DND-41 (cell line): ENCODE data around the gene ZSCAN5C.
"Not testable (repeated sequence)": the region's sequence is repeated elsewhere in the genome, so short reads cannot be mapped to it uniquely, and the experiment has no call there.

Source experiments
- ATAC-seq: fragments of 200-7000 bp; cut with Tn5 transposase; 3 replicates; pipeline ENCODE4 v1.9.1; 2021; ENCODE audit warnings: low read depth; ENCODE audit not compliant: insufficient read depth
- DNase-seq: peaks from one replicate; pipeline ENCODE4 v3.0.0-alpha.2; 2020
- H2AFZ ChIP-seq: 2 replicates; pipeline ENCODE4 v1.6.0; 2012; ENCODE audit warnings: low read depth, low read length
- H3K27ac ChIP-seq: 2 replicates; pipeline ENCODE4 v1.5.1; 2012; ENCODE audit warnings: low read length, inconsistent platforms
- H3K27me3 ChIP-seq: fragments of 200-600 bp; sonication (generic); 2 replicates; pipeline ENCODE4 v1.6.0; 2012; ENCODE audit warnings: low read length, mild to moderate bottlenecking, inconsistent platforms; ENCODE audit not compliant: insufficient read depth, poor library complexity
- H3K36me3 ChIP-seq: 2 replicates; pipeline ENCODE4 v1.5.1; 2012; ENCODE audit warnings: low read length, inconsistent platforms; ENCODE audit not compliant: insufficient read depth
- H3K4me1 ChIP-seq: 2 replicates; pipeline ENCODE4 v1.5.1; 2012; ENCODE audit warnings: mild to moderate bottlenecking, low read length; ENCODE audit not compliant: insufficient read depth
- H3K4me2 ChIP-seq: 2 replicates; pipeline ENCODE4 v1.6.0; 2012; ENCODE audit warnings: mild to moderate bottlenecking, moderate library complexity, low read length, inconsistent platforms; ENCODE audit not compliant: insufficient read depth
- H3K4me3 ChIP-seq, 2 experiments: fragments of 200-600 bp in 1 of 2; shearing (Covaris generic) in 1 of 2; 2 replicates each; pipeline ENCODE4 v1.5.1; 2012 to 2016; ENCODE audit warnings: inconsistent platforms in 2 of 2, low read length in 2 of 2, mild to moderate bottlenecking in 2 of 2, low read depth in 1 of 2, moderate library complexity in 1 of 2
- H3K79me2 ChIP-seq: 2 replicates; pipeline ENCODE4 v1.6.0; 2012; ENCODE audit warnings: low read length, inconsistent platforms; ENCODE audit not compliant: insufficient read depth
- H3K9ac ChIP-seq: 2 replicates; pipeline ENCODE4 v1.6.0; 2012; ENCODE audit warnings: low read depth, mild to moderate bottlenecking, inconsistent platforms, low read length, moderate library complexity
- H3K9me3 ChIP-seq: 2 replicates; pipeline ENCODE4 v1.5.1; 2012; ENCODE audit warnings: low read length, moderate library complexity, mild to moderate bottlenecking, inconsistent platforms; ENCODE audit not compliant: insufficient read depth, severe bottlenecking
- H4K20me1 ChIP-seq: 2 replicates; pipeline ENCODE4 v1.6.0; 2012; ENCODE audit warnings: low read length; ENCODE audit not compliant: insufficient read depth
- CTCF ChIP-seq: IDR thresholded peaks from 2 replicates; pipeline ENCODE4 v1.5.1; 2012; ENCODE audit warnings: borderline replicate concordance, low read length, moderate library complexity, mild to moderate bottlenecking; ENCODE audit not compliant: poor library complexity, severe bottlenecking; ENCODE audit errors: extremely low read depth
- EZH2 ChIP-seq: IDR thresholded peaks from 3 replicates; pipeline ENCODE4 v1.6.1; 2012; ENCODE audit warnings: borderline replicate concordance, low read depth, mild to moderate bottlenecking, moderate library complexity, low read length, inconsistent platforms; ENCODE audit not compliant: severe bottlenecking

ZSCAN5C gene

GRCh38 chr19:56223481-56223880, 21.4 kb downstream of the ZSCAN5C start:
- H3K27me3 ChIP-seq: no peaks in the 10 kb centered on the region
- H3K36me3 ChIP-seq: no peaks in the 10 kb centered on the region
- H3K4me3 ChIP-seq: no peak overlapping the region
- no peak for ATAC-seq
- no peaks in the 10 kb centered on the region for H4K20me1 ChIP-seq
- H3K4me2 ChIP-seq: no peak overlapping the region
- H3K4me1 ChIP-seq: no peaks in the 10 kb centered on the region
- H2AFZ ChIP-seq: no peak overlapping the region
- no peak overlapping the region for H3K27ac ChIP-seq
- TF ChIP-seq CTCF (no peak), EZH2 (no peak)
- H3K9me3 ChIP-seq: no peaks in the 10 kb centered on the region
- H3K9ac ChIP-seq: no peak overlapping the region
- DNase-seq: no peak
- H3K79me2 ChIP-seq: no peaks in the 10 kb centered on the region

- H3K9me3 ChIP-seq: no peaks in the 10 kb centered on the region
- H3K36me3 ChIP-seq: no peaks in the 10 kb centered on the region
- no peak overlapping the region for H2AFZ ChIP-seq
- H4K20me1 ChIP-seq: no peaks in the 10 kb centered on the region
- ATAC-seq (no peak), DNase-seq (no peak)
- H3K27ac ChIP-seq: no peak overlapping the region
- H3K4me3 ChIP-seq: no peak overlapping the region
- H3K27me3 ChIP-seq: no peaks in the 10 kb centered on the region
- no peaks in the 10 kb centered on the region for H3K79me2 ChIP-seq
- no peak overlapping the region for H3K4me2 ChIP-seq
- H3K4me1 ChIP-seq: no peaks in the 10 kb centered on the region
- H3K9ac ChIP-seq: no peak overlapping the region
- TF ChIP-seq EZH2 (no peak), CTCF (no peak)
Observed at GRCh38 chr19:56245121-56245740, 43.2 kb downstream of the ZSCAN5C start.

- not testable (repeated sequence) for DNase-seq, H3K4me2 ChIP-seq, H3K4me1 ChIP-seq, ATAC-seq, H3K79me2 ChIP-seq, H2AFZ ChIP-seq, H4K20me1 ChIP-seq, H3K9ac ChIP-seq, H3K36me3 ChIP-seq, H3K27ac ChIP-seq, H3K4me3 ChIP-seq, H3K9me3 ChIP-seq, H3K27me3 ChIP-seq
Observed at GRCh38 chr19:56245764-56246163, 43.7 kb downstream of the ZSCAN5C start.

GRCh38 chr19:56248736-56249338, 46.8 kb downstream of the ZSCAN5C start:
- not testable (repeated sequence) for H3K27me3 ChIP-seq, H3K9ac ChIP-seq, DNase-seq, H4K20me1 ChIP-seq, H3K79me2 ChIP-seq, H3K9me3 ChIP-seq, H3K27ac ChIP-seq, H3K4me1 ChIP-seq, H3K36me3 ChIP-seq, H3K4me3 ChIP-seq, H2AFZ ChIP-seq, H3K4me2 ChIP-seq, ATAC-seq
